D721Med (cell line): ENCODE results near the gene RBM25.

Experiments
- DNase-seq: peaks from one replicate; pipeline ENCODE4 v3.0.0; 2011; ENCODE audit warnings: low spot score; ENCODE audit not compliant: insufficient read length
- FAIRE-seq: peaks from 2 replicates; lab custom pipeline; 2011; peaks lifted over from hg19 to GRCh38; lab: Jason Lieb, UNC
- CTCF ChIP-seq: IDR thresholded peaks from 2 replicates; pipeline ENCODE4 v1.5.1; 2012; ENCODE audit warnings: mild to moderate bottlenecking, control low read depth; ENCODE audit not compliant: insufficient read depth; ENCODE audit errors: missing control alignments

The RBM25 gene

GRCh38 chr14:73136085-73136386 is 77.7 kb downstream of the RBM25 start:
- no peak for FAIRE-seq
- no peak for TF ChIP-seq CTCF

GRCh38 chr14:73136387-73137225 is 78.3 kb downstream of the RBM25 start, which contains the start of gene PSEN1:
TSS of gene PSEN1 (plus strand) at chr14:73136507. CDS start at chr14:73148020, 11,513 bp downstream.
- DNase-seq = peak; percentile 88
- FAIRE-seq = no peak
- no peak for TF ChIP-seq CTCF

More at GRCh38 chr14:73136085-73136386, 77.7 kb downstream of the RBM25 start:
- no peak for DNase-seq

GRCh38 chr14:73140811-73141323 is 82.5 kb downstream of the RBM25 start:
- FAIRE-seq (no peak), DNase-seq (no peak)
- TF ChIP-seq CTCF = no peak

GRCh38 chr14:73142216-73142615 is 83.9 kb downstream of the RBM25 start:
- no peak for FAIRE-seq
- no peak for TF ChIP-seq CTCF
- DNase-seq = no peak

GRCh38 chr14:73143003-73143402 is 84.7 kb downstream of the RBM25 start:
- no peak for TF ChIP-seq CTCF
- no peak for DNase-seq
- FAIRE-seq = no peak

- no peak for FAIRE-seq
- DNase-seq = no peak
- TF ChIP-seq CTCF = no peak
These were observed 85.3 kb downstream of the RBM25 start for GRCh38 chr14:73143617-73144016.

- DNase-seq (no peak), FAIRE-seq (no peak)
- no peak for TF ChIP-seq CTCF
These were observed 87.0 kb downstream of the RBM25 start for GRCh38 chr14:73145371-73145770.
